A549 (cell line): Measurements from ENCODE around the gene DCAKD.

Experiments
- BHLHE40 ChIP-seq: IDR thresholded peaks from 2 replicates; pipeline ENCODE4 v1.6.1; 2012; ENCODE audit warnings: low read depth, low read length, inconsistent platforms
- EP300 ChIP-seq, 2 experiments: fragments of >200 bp; sonication (Bioruptor Twin); formaldehyde crosslinking; IDR thresholded peaks; 2 replicates in 1 of 2; 3 replicates in 1 of 2; pipeline ENCODE4 v1.6.1; 2016 to 2017
- KDM1A ChIP-seq: fragments of 200-600 bp; sonication (generic); IDR thresholded peaks from 2 replicates; pipeline ENCODE4 v1.6.1; 2016; ENCODE audit warnings: low read depth, mild to moderate bottlenecking
- NR3C1 ChIP-seq: fragments of >200 bp; sonication (Bioruptor Twin); formaldehyde crosslinking; IDR thresholded peaks from 3 replicates; pipeline ENCODE4 v1.6.1; 2017
- POLR2A ChIP-seq: IDR thresholded peaks from 2 replicates; pipeline ENCODE4 v1.6.1; 2012; ENCODE audit warnings: mild to moderate bottlenecking, low read length
- POLR2AphosphoS2 ChIP-seq: conservative IDR thresholded peaks from 2 replicates; pipeline ENCODE4 v1.6.1; 2012; ENCODE audit warnings: low read length, improper control_type of control experiment, inconsistent platforms
- SMC3 ChIP-seq: fragments of >200 bp; sonication (Bioruptor Twin); formaldehyde crosslinking; IDR thresholded peaks from 3 replicates; pipeline ENCODE4 v1.6.1; 2018; ENCODE audit warnings: inconsistent platforms
- TF ChIP-seq, protein P1 (sequence below): IDR thresholded peaks from 2 replicates; pipeline ENCODE4 v1.6.1; 2012
- TF ChIP-seq, protein P2 (sequence below): fragments of >200 bp; sonication (Bioruptor Twin); formaldehyde crosslinking; IDR thresholded peaks from 3 replicates; pipeline ENCODE4 v1.5.1; 2016
- TF ChIP-seq, protein P3 (sequence below): fragments of 200-600 bp; sonication (generic); IDR thresholded peaks from 2 replicates; pipeline ENCODE4 v1.6.1; 2016; ENCODE audit warnings: antibody characterized with exemption, mild to moderate bottlenecking, moderate library complexity
- TF ChIP-seq, protein P4 (sequence below): IDR thresholded peaks from 2 replicates; pipeline ENCODE4 v1.6.1; 2012

DNA sequence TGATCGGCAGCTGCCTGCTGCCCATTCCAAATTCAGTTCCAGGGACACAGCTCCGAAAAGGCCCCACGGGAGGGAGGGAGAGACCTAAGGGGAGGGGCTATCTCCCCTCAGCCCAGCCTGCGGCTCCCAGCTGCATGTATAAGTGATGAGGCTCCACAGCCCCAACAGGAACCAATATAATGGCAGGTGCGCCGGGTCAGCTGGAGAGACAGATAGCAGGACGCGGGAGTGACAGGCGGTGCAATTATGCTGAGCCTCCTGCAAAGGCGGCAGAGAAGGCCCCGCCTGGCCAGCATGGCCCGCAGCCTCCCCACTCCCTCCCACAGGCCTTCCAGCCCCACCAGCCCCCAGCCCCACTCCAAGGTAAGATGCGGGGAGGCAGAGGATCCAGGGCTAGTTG is 75.2 kb downstream of the DCAKD start:
- TF ChIP-seq, protein P1, sequence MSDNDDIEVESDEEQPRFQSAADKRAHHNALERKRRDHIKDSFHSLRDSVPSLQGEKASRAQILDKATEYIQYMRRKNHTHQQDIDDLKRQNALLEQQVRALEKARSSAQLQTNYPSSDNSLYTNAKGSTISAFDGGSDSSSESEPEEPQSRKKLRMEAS = no peak
- TF ChIP-seq SMC3 (no peak), POLR2AphosphoS2 (no peak), KDM1A (no peak), NR3C1 (no peak), POLR2A (no peak), EP300 (IDR thresholded peaks at IDR 0.05) (no peak), BHLHE40 (no peak)
- TF ChIP-seq, protein P2, sequence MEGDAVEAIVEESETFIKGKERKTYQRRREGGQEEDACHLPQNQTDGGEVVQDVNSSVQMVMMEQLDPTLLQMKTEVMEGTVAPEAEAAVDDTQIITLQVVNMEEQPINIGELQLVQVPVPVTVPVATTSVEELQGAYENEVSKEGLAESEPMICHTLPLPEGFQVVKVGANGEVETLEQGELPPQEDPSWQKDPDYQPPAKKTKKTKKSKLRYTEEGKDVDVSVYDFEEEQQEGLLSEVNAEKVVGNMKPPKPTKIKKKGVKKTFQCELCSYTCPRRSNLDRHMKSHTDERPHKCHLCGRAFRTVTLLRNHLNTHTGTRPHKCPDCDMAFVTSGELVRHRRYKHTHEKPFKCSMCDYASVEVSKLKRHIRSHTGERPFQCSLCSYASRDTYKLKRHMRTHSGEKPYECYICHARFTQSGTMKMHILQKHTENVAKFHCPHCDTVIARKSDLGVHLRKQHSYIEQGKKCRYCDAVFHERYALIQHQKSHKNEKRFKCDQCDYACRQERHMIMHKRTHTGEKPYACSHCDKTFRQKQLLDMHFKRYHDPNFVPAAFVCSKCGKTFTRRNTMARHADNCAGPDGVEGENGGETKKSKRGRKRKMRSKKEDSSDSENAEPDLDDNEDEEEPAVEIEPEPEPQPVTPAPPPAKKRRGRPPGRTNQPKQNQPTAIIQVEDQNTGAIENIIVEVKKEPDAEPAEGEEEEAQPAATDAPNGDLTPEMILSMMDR = no peak
- TF ChIP-seq, protein P3, sequence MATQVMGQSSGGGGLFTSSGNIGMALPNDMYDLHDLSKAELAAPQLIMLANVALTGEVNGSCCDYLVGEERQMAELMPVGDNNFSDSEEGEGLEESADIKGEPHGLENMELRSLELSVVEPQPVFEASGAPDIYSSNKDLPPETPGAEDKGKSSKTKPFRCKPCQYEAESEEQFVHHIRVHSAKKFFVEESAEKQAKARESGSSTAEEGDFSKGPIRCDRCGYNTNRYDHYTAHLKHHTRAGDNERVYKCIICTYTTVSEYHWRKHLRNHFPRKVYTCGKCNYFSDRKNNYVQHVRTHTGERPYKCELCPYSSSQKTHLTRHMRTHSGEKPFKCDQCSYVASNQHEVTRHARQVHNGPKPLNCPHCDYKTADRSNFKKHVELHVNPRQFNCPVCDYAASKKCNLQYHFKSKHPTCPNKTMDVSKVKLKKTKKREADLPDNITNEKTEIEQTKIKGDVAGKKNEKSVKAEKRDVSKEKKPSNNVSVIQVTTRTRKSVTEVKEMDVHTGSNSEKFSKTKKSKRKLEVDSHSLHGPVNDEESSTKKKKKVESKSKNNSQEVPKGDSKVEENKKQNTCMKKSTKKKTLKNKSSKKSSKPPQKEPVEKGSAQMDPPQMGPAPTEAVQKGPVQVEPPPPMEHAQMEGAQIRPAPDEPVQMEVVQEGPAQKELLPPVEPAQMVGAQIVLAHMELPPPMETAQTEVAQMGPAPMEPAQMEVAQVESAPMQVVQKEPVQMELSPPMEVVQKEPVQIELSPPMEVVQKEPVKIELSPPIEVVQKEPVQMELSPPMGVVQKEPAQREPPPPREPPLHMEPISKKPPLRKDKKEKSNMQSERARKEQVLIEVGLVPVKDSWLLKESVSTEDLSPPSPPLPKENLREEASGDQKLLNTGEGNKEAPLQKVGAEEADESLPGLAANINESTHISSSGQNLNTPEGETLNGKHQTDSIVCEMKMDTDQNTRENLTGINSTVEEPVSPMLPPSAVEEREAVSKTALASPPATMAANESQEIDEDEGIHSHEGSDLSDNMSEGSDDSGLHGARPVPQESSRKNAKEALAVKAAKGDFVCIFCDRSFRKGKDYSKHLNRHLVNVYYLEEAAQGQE = no peak
- TF ChIP-seq, protein P4, sequence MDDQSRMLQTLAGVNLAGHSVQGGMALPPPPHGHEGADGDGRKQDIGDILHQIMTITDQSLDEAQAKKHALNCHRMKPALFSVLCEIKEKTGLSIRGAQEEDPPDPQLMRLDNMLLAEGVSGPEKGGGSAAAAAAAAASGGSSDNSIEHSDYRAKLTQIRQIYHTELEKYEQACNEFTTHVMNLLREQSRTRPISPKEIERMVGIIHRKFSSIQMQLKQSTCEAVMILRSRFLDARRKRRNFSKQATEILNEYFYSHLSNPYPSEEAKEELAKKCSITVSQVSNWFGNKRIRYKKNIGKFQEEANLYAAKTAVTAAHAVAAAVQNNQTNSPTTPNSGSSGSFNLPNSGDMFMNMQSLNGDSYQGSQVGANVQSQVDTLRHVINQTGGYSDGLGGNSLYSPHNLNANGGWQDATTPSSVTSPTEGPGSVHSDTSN = no peak
